Brain pericyte (primary cell): Measurements from ENCODE around the gene CRB1.

ENCODE experiments used
- DNase-seq: peaks from one replicate; pipeline ENCODE4 v3.0.0-alpha.2; 2012; ENCODE audit warnings: low read depth, low spot score

CRB1 gene

GRCh38 chr1:197303463-197303862 lies 35.4 kb downstream of the CRB1 start:
- DNase-seq, result no peak

GRCh38 chr1:197304638-197305200 lies 36.7 kb downstream of the CRB1 start:
- no peak for DNase-seq

GRCh38 chr1:197305925-197306324 lies 37.9 kb downstream of the CRB1 start:
- DNase-seq, result no peak

- DNase-seq, result no peak
Observed at GRCh38 chr1:197306381-197307062, 38.5 kb downstream of the CRB1 start.

GRCh38 chr1:197307136-197307535 lies 39.1 kb downstream of the CRB1 start:
- DNase-seq, result no peak

- DNase-seq, result no peak
Observed at GRCh38 chr1:197307551-197307950, 39.5 kb downstream of the CRB1 start.

GRCh38 chr1:197311081-197311480 lies 43.0 kb downstream of the CRB1 start:
- DNase-seq, result no peak

GRCh38 chr1:197312163-197312562 lies 44.1 kb downstream of the CRB1 start:
- no peak for DNase-seq

GRCh38 chr1:197313713-197314112 lies 45.7 kb downstream of the CRB1 start:
- DNase-seq, result no peak

GRCh38 chr1:197314682-197315081 lies 46.6 kb downstream of the CRB1 start:
- DNase-seq, result no peak

- DNase-seq, result no peak
Observed at GRCh38 chr1:197319631-197320030, 51.6 kb downstream of the CRB1 start.

- no peak for DNase-seq
Observed at GRCh38 chr1:197320991-197321531, 53.0 kb downstream of the CRB1 start.

GRCh38 chr1:197321811-197322210 lies 53.8 kb downstream of the CRB1 start:
- no peak for DNase-seq

- DNase-seq, result no peak
Observed at GRCh38 chr1:197327776-197328364, 59.8 kb downstream of the CRB1 start.

- no peak for DNase-seq
Observed at GRCh38 chr1:197330213-197330612, 62.2 kb downstream of the CRB1 start.

GRCh38 chr1:197331565-197331964 lies 63.5 kb downstream of the CRB1 start:
- no peak for DNase-seq

GRCh38 chr1:197333041-197333440 lies 65.0 kb downstream of the CRB1 start:
- no peak for DNase-seq

GRCh38 chr1:197336571-197336970 lies 68.5 kb downstream of the CRB1 start:
- no peak for DNase-seq

GRCh38 chr1:197339106-197340060 lies 71.3 kb downstream of the CRB1 start:
- no peak for DNase-seq

GRCh38 chr1:197341626-197342025 lies 73.6 kb downstream of the CRB1 start:
- DNase-seq, result no peak

GRCh38 chr1:197342044-197342565 lies 74.1 kb downstream of the CRB1 start:
- no peak for DNase-seq

- no peak for DNase-seq
Observed at GRCh38 chr1:197342669-197343068, 74.6 kb downstream of the CRB1 start.
